Stomach (tissue), 4 donors: ENCODE results near the gene RGS21.

Experiments used
- CTCF ChIP-seq, 7 experiments: fragments of 450-650 bp in 4 of 7; fragments of 200-600 bp in 3 of 7; sonication (generic) in 3 of 7; IDR thresholded peaks; one replicate each; pipeline ENCODE4 v1.5.1; 2016 to 2019; ENCODE audit warnings: antibody characterized with exemption in 7 of 7, control low read depth in 2 of 7, mild to moderate bottlenecking in 1 of 7
- POLR2AphosphoS5 ChIP-seq, 3 donors: sonication (generic); formaldehyde crosslinking; IDR thresholded peaks; one replicate each; pipeline ENCODE4 v1.6.1; 2016; ENCODE audit warnings: antibody characterized with exemption in 3 of 3

- TF ChIP-seq POLR2AphosphoS5 (IDR thresholded peaks at IDR 0.05) (no peak), CTCF (IDR thresholded peaks at IDR 0.05) (no peak)
These were observed 46.4 kb downstream of the RGS21 start for GRCh38 chr1:192363177-192363576.
